Spinal cord (tissue), 10 donors: ENCODE measurements around the gene CCDC102A. TPM values are rescaled to one million over a fixed set of nuclear protein-coding genes. Genes with fewer than 3 reads are reported as not detected.
A peak's percentile ranks its signal among the peaks of the same experiment; 100 is the strongest.

Experiments used
- DNase-seq, 6 donors: peaks; one replicate each; pipeline versions ENCODE4 v3.0.0 to v3.0.0-alpha.2; 2013 to 2015; ENCODE audit warnings: low spot score in 6 of 6, low read depth in 4 of 6
- H3K27ac ChIP-seq: one replicate; pipeline ENCODE4 v1.5.1; 2013; ENCODE audit warnings: low read depth, low read length, control low read depth
- H3K27me3 ChIP-seq: one replicate; pipeline ENCODE4 v1.6.1; 2013; ENCODE audit warnings: low read length; ENCODE audit not compliant: control insufficient read depth, insufficient read depth
- H3K36me3 ChIP-seq: one replicate; pipeline ENCODE4 v1.6.1; 2013; ENCODE audit warnings: low read length; ENCODE audit not compliant: control insufficient read depth, insufficient read depth
- H3K4me1 ChIP-seq: one replicate; pipeline ENCODE4 v1.6.1; 2013; ENCODE audit warnings: low read length; ENCODE audit not compliant: control insufficient read depth, insufficient read depth
- H3K4me3 ChIP-seq: one replicate; pipeline ENCODE4 v1.5.1; 2013; ENCODE audit warnings: low read depth, low read length, control low read depth
- H3K9me3 ChIP-seq: one replicate; pipeline ENCODE4 v1.6.1; 2013; ENCODE audit warnings: low read length; ENCODE audit not compliant: control insufficient read depth, insufficient read depth
- WGBS: methylation state at CpG from one replicate; pipeline ENCODE4 v1.1.5; 2013; ENCODE audit warnings: missing lambda C conversion rate; ENCODE audit not compliant: insufficient coverage; 5-methylcytosine and 5-hydroxymethylcytosine counted together
- long read RNA-seq, 4 donors: transcript quantifications; one replicate each; lab custom pipeline, GENCODE V29; 2026
- polyA plus RNA-seq, 2 donors: library from polyadenylated mRNA; unstranded; fragments of 120-200 nt; gene quantifications; one replicate each; pipeline ENCODE4 v1.2.1, GENCODE V29; 2013; ENCODE audit not compliant: insufficient read length in 2 of 2
- total RNA-seq, 2 donors: library from RNA; depleted of rRNA in 1 of 2; stranded (reverse); fragments of 120-200 nt in 1 of 2; fragments of >200 nt in 1 of 2; gene quantifications; one replicate each; pipeline versions ENCODE4 v1.2.3 to v1.2.4, GENCODE V29; 2013 to 2014
- donor health status: healthy.

Gene CCDC102A
- total RNA-seq = 10 to 100 TPM in 1 of 2 donors, 1 to 10 TPM in 1; 4.4 to 17.7 TPM
- 1 to 10 TPM; 6.7 to 7.2 TPM for polyA plus RNA-seq
- long read RNA-seq, donor 1, partial matches to known transcripts = 0 of 4 reads
- long read RNA-seq, donor 1, other reads (novel, unspliced or antisense) = 0 of 4 reads
- long read RNA-seq, donor 2 = 0 reads
- long read RNA-seq, donor 3, partial matches to known transcripts = 0 of 3 reads
- long read RNA-seq, donor 3, other reads (novel, unspliced or antisense) = 0 of 3 reads
- long read RNA-seq, donor 4, partial matches to known transcripts = 0 of 4 reads
- long read RNA-seq, donor 4, other reads (novel, unspliced or antisense) = 0 of 4 reads

- H3K27ac ChIP-seq = peak within 1 kb of the TSS; percentile 47
- peaks cover 48% of the 10 kb centered on the region for H3K4me1 ChIP-seq
- peaks cover 2% of the 10 kb centered on the region for H3K27me3 ChIP-seq
- peak within 1 kb of the TSS; percentile 78 for H3K4me3 ChIP-seq
- DNase-seq = peak in 3 of 6 donors; percentile 13 to 89 (median 55)
- WGBS = under 1% methylated on average over 66 of the region's 81 CpGs
- H3K9me3 ChIP-seq = no peaks in the 10 kb centered on the region
- H3K36me3 ChIP-seq = peaks cover 3% of the 10 kb centered on the region
Observed at GRCh38 chr16:57536306-57537193, at the start of gene CCDC102A. Gene CCDC102A (minus strand): TSS chr16:57536571. CDS start chr16:57529177, 7,394 bp downstream.

- WGBS = 83% methylated on average over 1 of the region's 3 CpGs
- Histone ChIP-seq H3K27me3 (no peaks in the 10 kb centered on the region), H3K4me3 (no peak overlapping the region), H3K4me1 (no peaks in the 10 kb centered on the region), H3K36me3 (no peaks in the 10 kb centered on the region), H3K9me3 (no peaks in the 10 kb centered on the region), H3K27ac (no peak overlapping the region)
- DNase-seq = no peak
Observed at GRCh38 chr16:57585051-57585687, 48.8 kb upstream of the CCDC102A start.

DNA sequence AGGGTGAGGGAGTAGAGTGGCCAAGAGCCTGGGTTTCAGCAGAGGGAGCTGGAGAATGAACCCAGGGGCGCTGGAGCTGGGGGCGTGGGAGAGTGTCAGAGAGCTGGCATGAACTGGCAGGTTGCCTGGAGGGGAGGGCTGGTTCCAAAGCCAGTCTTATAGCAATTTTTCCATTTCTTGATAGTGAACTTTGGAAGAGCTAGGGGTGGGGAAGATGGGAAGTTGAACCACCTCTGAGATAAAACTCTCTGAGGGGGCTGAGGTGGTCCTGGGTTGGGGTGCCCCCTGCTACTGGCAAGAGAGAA, 42.9 kb upstream of the CCDC102A start:
- Histone ChIP-seq H3K27ac (no peak overlapping the region), H3K36me3 (no peaks in the 10 kb centered on the region), H3K4me3 (no peak overlapping the region), H3K4me1 (peaks cover 13% of the 10 kb centered on the region), H3K9me3 (no peaks in the 10 kb centered on the region), H3K27me3 (no peaks in the 10 kb centered on the region)
- WGBS = 49% methylated on average over 2 of the region's 2 CpGs
- no peak for DNase-seq

DNA sequence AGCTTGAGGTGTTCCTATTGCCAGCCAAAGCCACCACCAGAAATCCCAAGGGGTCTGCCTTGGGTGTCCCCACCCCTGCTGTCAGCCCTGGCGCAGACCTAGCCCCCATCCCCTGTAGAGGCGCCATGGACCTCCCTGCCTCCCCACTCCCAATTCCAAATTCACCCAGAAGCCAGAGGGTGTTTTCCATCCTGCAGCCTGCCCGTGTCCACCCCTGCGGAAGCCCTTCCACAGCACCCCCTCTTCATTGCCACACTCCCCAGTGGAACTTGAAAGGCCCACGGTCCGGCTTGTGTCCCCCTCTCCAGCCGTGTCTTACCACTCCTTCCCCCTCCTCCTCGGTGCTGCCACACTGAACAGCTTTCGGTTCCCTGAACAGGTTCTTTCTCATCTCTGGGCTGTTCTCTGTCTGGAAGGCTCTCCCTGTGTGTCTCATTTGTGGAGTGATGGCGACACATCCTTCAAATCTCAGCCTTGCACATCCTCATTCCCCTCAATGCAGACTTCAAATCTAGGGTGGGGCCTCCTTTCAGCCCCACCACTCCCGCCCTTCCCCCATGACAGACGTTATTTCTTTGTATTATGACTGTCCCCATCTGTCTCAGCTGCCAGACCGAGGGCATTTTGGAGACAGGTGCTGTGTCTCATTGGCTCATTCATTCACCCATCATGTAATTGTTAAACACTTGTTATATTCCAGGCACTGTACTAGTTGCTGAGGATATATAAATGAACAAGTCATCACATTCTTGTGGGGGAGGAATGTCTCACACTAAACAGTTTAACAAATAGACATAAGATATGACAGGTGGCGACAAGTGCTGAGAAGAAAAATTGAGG, 42.4 kb upstream of the CCDC102A start:
- no peak for DNase-seq
- no peaks in the 10 kb centered on the region for H3K36me3 ChIP-seq
- no peak overlapping the region for H3K27ac ChIP-seq
- peaks cover 13% of the 10 kb centered on the region for H3K4me1 ChIP-seq
- no peaks in the 10 kb centered on the region for H3K27me3 ChIP-seq
- WGBS = 69% methylated on average over 12 of the region's 14 CpGs
- no peaks in the 10 kb centered on the region for H3K9me3 ChIP-seq
- no peak overlapping the region for H3K4me3 ChIP-seq

GRCh38 chr16:57577691-57578224, 41.4 kb upstream of the CCDC102A start:
- no peaks in the 10 kb centered on the region for H3K27me3 ChIP-seq
- DNase-seq = no peak
- peaks cover 13% of the 10 kb centered on the region for H3K4me1 ChIP-seq
- H3K36me3 ChIP-seq = no peaks in the 10 kb centered on the region
- 66% methylated on average over 4 of the region's 4 CpGs for WGBS
- H3K27ac ChIP-seq = no peak overlapping the region
- H3K4me3 ChIP-seq = no peak overlapping the region
- H3K9me3 ChIP-seq = no peaks in the 10 kb centered on the region

GRCh38 chr16:57577214-57577613, 40.8 kb upstream of the CCDC102A start:
- Histone ChIP-seq H3K27ac (no peak overlapping the region), H3K36me3 (no peaks in the 10 kb centered on the region), H3K4me3 (no peak overlapping the region), H3K27me3 (no peaks in the 10 kb centered on the region), H3K4me1 (peaks cover 13% of the 10 kb centered on the region), H3K9me3 (no peaks in the 10 kb centered on the region)
- WGBS = 71% methylated on average over 6 of the region's 6 CpGs
- no peak for DNase-seq

GRCh38 chr16:57576429-57576870, 40.1 kb upstream of the CCDC102A start:
- H3K27me3 ChIP-seq = no peaks in the 10 kb centered on the region

GRCh38 chr16:57575468-57576277, 39.3 kb upstream of the CCDC102A start:
- 81% methylated on average over 14 of the region's 16 CpGs for WGBS
- Histone ChIP-seq H3K27me3 (no peaks in the 10 kb centered on the region), H3K36me3 (peaks cover under 1% of the 10 kb centered on the region), H3K4me3 (no peak overlapping the region), H3K4me1 (peaks cover 13% of the 10 kb centered on the region), H3K9me3 (no peaks in the 10 kb centered on the region), H3K27ac (no peak overlapping the region)
- no peak for DNase-seq

More at GRCh38 chr16:57576429-57576870, 40.1 kb upstream of the CCDC102A start:
- WGBS = 19% methylated on average over 16 of the region's 16 CpGs
- DNase-seq = peak; percentile 61 to 95 (median 72)
- H3K27ac ChIP-seq = no peak overlapping the region
- H3K4me1 ChIP-seq = peaks cover 13% of the 10 kb centered on the region
- no peak overlapping the region for H3K4me3 ChIP-seq
- no peaks in the 10 kb centered on the region for H3K9me3 ChIP-seq
- H3K36me3 ChIP-seq = no peaks in the 10 kb centered on the region
